Gastroesophageal sphincter (tissue), 3 donors: ENCODE data around the gene SRP68.

Experiments used
- CTCF ChIP-seq, 4 experiments: fragments of 200-600 bp in 2 of 4; fragments of 450-650 bp in 2 of 4; sonication (generic) in 1 of 4; IDR thresholded peaks; one replicate each; pipeline ENCODE4 v1.5.1; 2017 to 2019; ENCODE audit warnings: antibody characterized with exemption in 4 of 4, mild to moderate bottlenecking in 2 of 4, moderate library complexity in 2 of 4
- POLR2A ChIP-seq, 2 donors: fragments of 450-650 bp; IDR thresholded peaks; one replicate each; pipeline ENCODE4 v1.6.1; 2017; ENCODE audit warnings: antibody characterized with exemption in 2 of 2, mild to moderate bottlenecking in 2 of 2, moderate library complexity in 1 of 2

- TF ChIP-seq POLR2A (IDR thresholded peaks at IDR 0.05) (no peak), CTCF (IDR thresholded peaks at IDR 0.05) (no peak)
Observed at GRCh38 chr17:76090517-76091129, 18.3 kb upstream of the SRP68 start.
